Right lobe of liver (tissue), 6 donors: Measurements from ENCODE around the gene BLOC1S2. TPM values are rescaled to one million over a fixed set of nuclear protein-coding genes. Genes with fewer than 3 reads are reported as not detected.
A peak's percentile ranks its signal among the peaks of the same experiment; 100 is the strongest.

Source experiments
- ATAC-seq, 4 donors: fragments of 200-7000 bp; cut with Tn5 transposase; one replicate each; pipeline ENCODE4 v1.9.1; 2020; ENCODE audit warnings: mild to moderate bottlenecking in 4 of 4, moderate library complexity in 4 of 4
- DNase-seq, 3 donors: peaks; one replicate each; pipeline ENCODE4 v3.0.0-alpha.2; 2020
- H3K27ac ChIP-seq, 3 donors: fragments of 200-600 bp; one replicate each; pipeline ENCODE4 v1.8.0; 2022
- H3K27me3 ChIP-seq, 2 donors: fragments of 200-600 bp; one replicate each; pipeline ENCODE4 v1.8.0; 2022
- H3K36me3 ChIP-seq, 4 donors: fragments of 200-600 bp; sonication (generic) in 1 of 4; one replicate each; pipeline versions ENCODE4 v1.5.1 to v1.8.0; 2017 to 2022; ENCODE audit warnings: control low read depth in 1 of 4
- H3K4me1 ChIP-seq, 4 donors: fragments of 200-600 bp; sonication (generic) in 1 of 4; one replicate each; pipeline versions ENCODE4 v1.5.1 to v1.8.0; 2017 to 2022; ENCODE audit warnings: control low read depth in 1 of 4
- H3K4me3 ChIP-seq, 3 donors: fragments of 200-600 bp; one replicate each; pipeline ENCODE4 v1.8.0; 2022
- H3K9me3 ChIP-seq, 4 donors: fragments of 200-600 bp; sonication (generic) in 1 of 4; one replicate each; pipeline versions ENCODE4 v1.5.1 to v1.8.0; 2017 to 2022; ENCODE audit warnings: control low read depth in 1 of 4
- CTCF ChIP-seq, 4 donors: fragments of 200-600 bp in 3 of 4; fragments of 450-650 bp in 1 of 4; IDR thresholded peaks; one replicate each; pipeline versions ENCODE4 v1.5.1 to v1.8.0; 2016 to 2022; ENCODE audit warnings: antibody characterized with exemption in 4 of 4, mild to moderate bottlenecking in 2 of 4
- POLR2A ChIP-seq: fragments of 450-650 bp; IDR thresholded peaks from one replicate; pipeline ENCODE4 v1.6.1; 2017; ENCODE audit warnings: antibody characterized with exemption, mild to moderate bottlenecking
- whole genome bisulfite sequencing: methylation state at CpG from one replicate; pipeline ENCODE4 v1.1.6; 2018; ENCODE audit warnings: low coverage, low lambda C conversion rate; ENCODE audit not compliant: insufficient coverage; ENCODE audit errors: missing lambda C conversion rate; 5-methylcytosine and 5-hydroxymethylcytosine counted together
- intact Hi-C, 2 donors: fragments of 100-400 bp; cut with DNase I; formaldehyde crosslinking; loops; one replicate each; pipeline versions ENCODE4 v1.11.2 to v1.14.1; 2022
- long read RNA-seq: library from polyadenylated mRNA; unstranded; transcript quantifications from one replicate; pipeline ENCODE4 v2.0.0, GENCODE V29; 2019
- total RNA-seq, 6 experiments: library from RNA; depleted of rRNA in 2 of 6; stranded (reverse); fragments of >200 nt in 2 of 6; fragmentation: NEBNext Ultra II Directional in 3 of 6; extraction: Animal tissue kit (Norgen Biotek cat#: 25700) in 3 of 6; gene quantifications; one replicate each; pipeline versions ENCODE4 v1.1.0 to v1.2.4, GENCODE V29; 2016 to 2023
- donor health status: DM: no; HTN: yes; CAD: no.
- donor health status: DM: no; HTN: no; CAD: no.
- donor health status: DM: no; HTN: no; CAD: no.
- donor health status: DM: no; HTN: yes; CAD: no.
- donor health status: DM: no; HTN: yes; CAD: no.

The BLOC1S2 gene
- 10 to 100 TPM; 13.7 to 26.4 (median 22.0) TPM for total RNA-seq
- long read RNA-seq, partial matches to known transcripts: 0 of 4 reads
- long read RNA-seq, other reads (novel, unspliced or antisense): 0 of 4 reads

GRCh38 chr10:100286051-100287033 is at the start of gene BLOC1S2:
TSS of gene BLOC1S2 (minus strand) at chr10:100286680. CDS start at chr10:100286659, 21 bp downstream.
- peak within 1 kb of the TSS; percentile 82 to 96 (median 92) for H3K4me3 ChIP-seq
- 2% methylated on average over 38 of the region's 63 CpGs for WGBS
- TF ChIP-seq CTCF (IDR thresholded peaks at IDR 0.05) (no peak), POLR2A (peak; percentile 91)
- no peaks in the 10 kb centered on the region for H3K9me3 ChIP-seq
- peaks cover 0 to 10% (median 0%) of the 10 kb centered on the region in 4 donors for H3K36me3 ChIP-seq
- H3K27me3 ChIP-seq: no peaks in the 10 kb centered on the region
- intact Hi-C loops: no loop called here
- DNase-seq: peak; percentile 88 to 92 (median 91)
- H3K27ac ChIP-seq: peak within 1 kb of the TSS; percentile 77 to 86 (median 80)
- H3K4me1 ChIP-seq: peaks cover 0 to 19% (median 0%) of the 10 kb centered on the region in 4 donors
- peak; percentile 90 to 96 (median 94) for ATAC-seq

DNA sequence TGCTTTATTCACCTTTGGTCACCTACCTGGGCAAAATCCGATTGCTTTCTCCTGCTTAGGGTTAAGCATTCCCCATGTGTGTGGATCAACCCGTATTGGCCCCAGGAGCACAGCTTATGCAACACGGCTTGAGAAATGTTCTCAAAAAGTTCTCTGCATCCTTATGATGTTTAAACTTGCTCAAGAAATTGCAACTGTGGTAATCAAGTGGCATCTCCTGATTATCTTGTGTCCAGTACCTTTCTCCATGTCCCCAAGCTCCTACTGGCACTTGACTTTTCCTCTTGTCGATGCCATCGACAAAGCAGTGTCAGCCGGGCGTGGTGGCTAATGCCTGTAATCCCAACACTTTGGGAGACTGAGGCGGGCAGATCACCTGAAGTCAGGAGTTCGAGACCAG is 48.3 kb upstream of the BLOC1S2 start:
- Histone ChIP-seq H3K36me3 (no peaks in the 10 kb centered on the region), H3K9me3 (no peaks in the 10 kb centered on the region), H3K27ac (no peak overlapping the region), H3K27me3 (no peaks in the 10 kb centered on the region), H3K4me1 (peaks cover 0 to 4% (median 0%) of the 10 kb centered on the region in 4 donors), H3K4me3 (no peak overlapping the region)
- 77% methylated on average over 9 of the region's 9 CpGs for WGBS
- intact Hi-C loops: loop anchor here (5.0 to 10.0 kb wide), 2 partner anchors 103 to 170 kb away; no protein-coding TSS in a partner anchor
- TF ChIP-seq POLR2A: no peak
- no peak for TF ChIP-seq CTCF (IDR thresholded peaks at IDR 0.05)
- ATAC-seq (no peak), DNase-seq (no peak)

- no peak for ATAC-seq
- intact Hi-C loops: loop anchor here (5.0 to 10.0 kb wide), 2 partner anchors 103 to 171 kb away; no protein-coding TSS in a partner anchor
- no peaks in the 10 kb centered on the region for H3K9me3 ChIP-seq
- TF ChIP-seq POLR2A (no peak), CTCF (IDR thresholded peaks at IDR 0.05) (no peak)
- no peak for DNase-seq
- H3K36me3 ChIP-seq: no peaks in the 10 kb centered on the region
- H3K4me1 ChIP-seq: no peaks in the 10 kb centered on the region
- 85% methylated on average over 2 of the region's 2 CpGs for WGBS
- H3K4me3 ChIP-seq: no peak overlapping the region
- no peaks in the 10 kb centered on the region for H3K27me3 ChIP-seq
- no peak overlapping the region for H3K27ac ChIP-seq
These were observed 47.4 kb upstream of the BLOC1S2 start for GRCh38 chr10:100333661-100334440.

DNA sequence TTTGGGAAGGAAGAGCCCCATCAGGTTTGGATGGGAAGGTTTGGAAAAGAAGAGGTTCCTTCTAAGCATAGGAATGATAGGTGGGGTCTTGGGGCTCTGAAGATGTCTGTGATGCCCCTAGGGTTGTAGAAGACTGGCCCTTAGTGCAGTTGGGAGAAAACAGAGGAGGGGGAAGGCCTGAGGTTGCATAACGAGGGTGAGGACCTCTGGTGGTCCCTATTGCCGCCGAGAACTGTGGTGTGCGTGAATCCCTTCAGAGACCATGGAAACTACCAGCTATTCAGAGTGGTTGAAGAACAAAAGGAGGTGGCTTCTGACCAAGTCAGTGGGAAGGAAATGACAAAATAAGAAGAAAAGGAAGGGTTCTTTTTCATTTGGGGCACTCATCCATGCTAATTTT is 46.6 kb upstream of the BLOC1S2 start:
- Histone ChIP-seq H3K9me3 (no peaks in the 10 kb centered on the region), H3K27ac (no peak overlapping the region), H3K27me3 (no peaks in the 10 kb centered on the region), H3K36me3 (no peaks in the 10 kb centered on the region), H3K4me3 (no peak overlapping the region), H3K4me1 (no peaks in the 10 kb centered on the region)
- ATAC-seq (no peak), DNase-seq (no peak)
- intact Hi-C loops: loop anchor here (5.0 to 10.0 kb wide), 2 partner anchors 104 to 172 kb away; no protein-coding TSS in a partner anchor
- 43% methylated on average over 4 of the region's 4 CpGs for WGBS
- TF ChIP-seq POLR2A: no peak
- TF ChIP-seq CTCF (IDR thresholded peaks at IDR 0.05): no peak
